ENCODE measurements around the gene CATSPER1.

GRCh38 chr11:66008468-66009101 lies 17.7 kb downstream of the CATSPER1 start:
- TF ChIP-seq CBX8 (IDR thresholded peaks at IDR 0.05) = no peak
- no peak for TF ChIP-seq CTCF (IDR thresholded peaks at IDR 0.05)
- no peak for TF ChIP-seq RAD21 (conservative IDR thresholded peaks at IDR 0.05 in 1 of 2, IDR thresholded peaks at IDR 0.05 in 1 of 2)
- no peak for TF ChIP-seq SMC3 (IDR thresholded peaks at IDR 0.05)
